ENCODE data around the gene ATG7. TPM values are rescaled to one million over a fixed set of nuclear protein-coding genes. Genes with fewer than 3 reads are reported as not detected.

The ATG7 gene
- total RNA-seq, 2 experiments from 2014 or later, result 29.5 to 34.2 TPM

DNA sequence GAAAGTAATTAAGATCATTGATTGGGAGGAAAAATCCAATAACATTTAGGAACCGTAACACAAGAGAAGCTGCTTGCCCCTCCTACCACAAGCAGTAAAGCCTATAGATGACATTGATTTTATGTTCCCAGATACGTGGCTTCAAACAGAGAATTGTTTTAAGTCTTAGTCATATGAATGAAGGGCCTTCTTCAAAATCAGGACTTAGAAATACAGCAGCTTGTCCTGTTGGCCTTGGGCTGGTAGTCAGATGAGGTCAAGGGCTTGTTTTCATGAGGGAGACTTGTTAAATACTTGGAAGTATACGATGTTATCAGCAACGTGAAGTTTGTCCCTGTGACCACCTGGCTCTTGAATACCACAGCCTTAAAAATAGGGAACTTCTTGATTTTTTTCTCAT lies 257.1 kb downstream of the ATG7 start:
- Mint-ChIP-seq H3K27me3 (no peaks in the 10 kb centered on the region), H3K9me3 (peaks cover 5% of the 10 kb centered on the region), H3K4me3 (no peak overlapping the region), H3K36me3 (ENCODE audit: low read depth) (peaks cover 3% of the 10 kb centered on the region), H3K27ac (no peak overlapping the region), H3K4me1 (peaks cover 3% of the 10 kb centered on the region)
- no peak for DNase-seq
- ChIA-PET CTCF (no interaction called here), POLR2A (no interaction called here)

DNA sequence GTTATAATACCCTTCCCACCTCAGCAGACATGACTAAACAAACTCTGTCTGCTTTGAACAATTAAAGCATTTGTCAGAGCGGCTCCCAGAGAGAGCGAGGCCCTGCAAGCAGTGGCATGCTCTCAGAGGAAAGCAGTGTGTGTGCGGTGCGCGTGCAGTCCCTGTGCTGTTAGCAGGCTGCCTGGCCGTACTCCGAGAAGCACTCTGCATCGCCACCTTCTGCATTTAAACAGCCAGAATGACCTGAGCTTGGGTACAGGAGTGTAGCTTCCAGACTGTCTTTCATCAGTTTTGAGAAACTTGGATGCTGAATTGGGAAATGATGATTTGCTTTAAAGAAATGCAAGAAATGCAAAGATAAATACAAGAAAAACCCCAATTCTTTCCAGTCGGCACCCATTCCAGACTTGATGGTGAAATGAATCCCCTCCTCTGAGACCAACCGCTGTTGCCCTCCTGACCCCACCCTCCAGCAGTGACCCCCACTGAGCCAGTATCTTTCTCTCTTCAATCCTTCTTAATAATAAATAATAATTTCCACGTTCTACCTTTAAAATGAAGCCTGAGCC lies 258.0 kb downstream of the ATG7 start:
- Mint-ChIP-seq H3K36me3 (ENCODE audit: low read depth) (peaks cover 3% of the 10 kb centered on the region), H3K4me3 (no peak overlapping the region), H3K27ac (no peak overlapping the region), H3K9me3 (peaks cover 5% of the 10 kb centered on the region), H3K4me1 (peaks cover 3% of the 10 kb centered on the region), H3K27me3 (no peaks in the 10 kb centered on the region)
- DNase-seq, result no peak
- POLR2A ChIA-PET, result no interaction called here
- CTCF ChIA-PET, result no interaction called here

DNA sequence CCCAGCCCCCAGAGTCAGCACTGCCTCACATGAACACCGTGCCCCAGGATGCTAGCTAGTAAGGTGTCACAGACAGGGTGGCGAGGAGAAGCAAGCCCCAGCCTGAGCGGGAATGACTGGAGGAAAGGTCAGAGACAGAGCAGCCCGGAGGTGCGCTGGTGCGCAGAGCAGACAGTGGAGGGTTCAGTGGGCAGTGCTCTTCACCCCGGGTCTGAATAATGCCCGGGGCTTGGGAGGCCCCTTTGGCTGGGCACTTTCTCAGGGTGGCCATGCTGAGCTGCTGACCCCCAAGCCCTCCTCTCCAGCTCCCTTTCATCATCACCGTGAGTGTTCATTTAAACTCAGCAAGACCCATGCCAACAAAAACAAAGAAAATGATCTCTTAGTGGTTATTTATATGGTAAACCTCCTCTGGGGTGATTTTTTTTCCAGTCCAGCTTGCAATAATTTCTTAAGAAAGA lies 260.8 kb downstream of the ATG7 start:
- DNase-seq, result no peak
- ChIA-PET POLR2A (no interaction called here), CTCF (no interaction called here)
- Mint-ChIP-seq H3K27ac (no peak overlapping the region), H3K36me3 (ENCODE audit: low read depth) (peaks cover 1% of the 10 kb centered on the region), H3K9me3 (peaks cover 4% of the 10 kb centered on the region), H3K4me1 (peaks cover 3% of the 10 kb centered on the region), H3K4me3 (no peak overlapping the region), H3K27me3 (no peaks in the 10 kb centered on the region)

DNA sequence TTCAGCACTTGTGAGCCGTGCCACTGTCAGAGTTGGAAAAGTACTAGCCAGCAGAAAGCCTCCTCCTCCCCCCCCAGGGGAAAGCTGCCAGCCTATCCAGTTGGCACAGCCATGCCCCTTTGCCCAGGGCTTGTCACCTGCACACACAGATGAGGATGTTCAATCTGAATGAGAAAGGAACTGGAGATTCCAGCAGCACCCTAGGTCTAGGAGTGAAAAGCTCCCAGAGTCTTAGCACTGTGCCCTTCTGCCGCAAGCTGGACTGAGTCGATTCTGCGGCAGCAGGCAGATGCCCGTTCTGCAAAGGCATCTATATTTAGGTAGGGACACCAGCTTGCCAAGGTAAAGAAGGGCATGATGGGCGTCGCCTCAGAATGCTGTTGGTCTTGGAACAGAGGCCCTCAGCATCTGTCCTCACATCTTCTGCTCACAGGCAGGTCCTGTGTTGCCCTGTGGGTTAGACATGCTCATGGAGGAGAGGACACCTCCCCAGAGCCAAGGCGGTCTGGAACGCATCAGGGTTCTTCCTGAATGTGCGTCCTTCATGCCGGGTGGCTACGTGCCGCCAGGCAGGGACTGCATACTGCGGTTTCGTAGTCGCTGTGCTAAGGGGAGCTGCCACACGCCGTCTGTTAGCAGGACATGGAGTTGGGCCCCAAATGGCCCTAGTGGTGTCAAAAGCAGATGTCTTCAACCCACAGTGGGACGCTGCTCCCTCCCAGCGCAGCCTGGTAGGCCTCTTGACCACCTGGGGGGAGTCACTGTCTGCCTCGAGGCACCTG lies 262.0 kb downstream of the ATG7 start:
- CTCF ChIA-PET, result interaction anchor here (0.5 kb wide), 1 partner anchor 166 kb away, joined by 3 read pairs; no protein-coding TSS in a partner anchor
- H3K27ac Mint-ChIP-seq, result no peak overlapping the region
- H3K27me3 Mint-ChIP-seq, result no peaks in the 10 kb centered on the region
- H3K36me3 Mint-ChIP-seq (ENCODE audit: low read depth), result no peaks in the 10 kb centered on the region
- H3K4me1 Mint-ChIP-seq, result peaks cover 3% of the 10 kb centered on the region
- DNase-seq, result no peak
- H3K4me3 Mint-ChIP-seq, result no peak overlapping the region
- no peaks in the 10 kb centered on the region for H3K9me3 Mint-ChIP-seq
- POLR2A ChIA-PET, result no interaction called here

DNA sequence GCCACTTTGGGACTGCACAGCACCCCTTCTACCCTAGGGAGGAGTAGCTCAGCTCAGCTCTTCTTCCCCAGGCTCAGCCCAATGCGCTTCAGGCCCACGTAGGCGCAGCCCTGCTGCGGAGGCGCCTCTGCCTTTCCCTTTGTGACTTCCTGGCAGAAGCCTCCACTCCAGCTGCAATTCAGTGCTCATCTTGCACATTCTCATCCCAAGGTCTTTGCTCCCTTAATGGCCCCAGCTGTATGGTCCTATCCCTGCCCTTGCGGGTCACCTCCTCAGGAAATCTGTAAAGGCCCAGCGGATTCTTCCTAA lies 262.6 kb downstream of the ATG7 start:
- peaks cover 3% of the 10 kb centered on the region for H3K4me1 Mint-ChIP-seq
- H3K9me3 Mint-ChIP-seq, result no peaks in the 10 kb centered on the region
- ChIA-PET CTCF (no interaction called here), POLR2A (no interaction called here)
- no peaks in the 10 kb centered on the region for H3K36me3 Mint-ChIP-seq (ENCODE audit: low read depth)
- DNase-seq, result no peak
- no peak overlapping the region for H3K27ac Mint-ChIP-seq
- H3K4me3 Mint-ChIP-seq, result no peak overlapping the region
- no peaks in the 10 kb centered on the region for H3K27me3 Mint-ChIP-seq

DNA sequence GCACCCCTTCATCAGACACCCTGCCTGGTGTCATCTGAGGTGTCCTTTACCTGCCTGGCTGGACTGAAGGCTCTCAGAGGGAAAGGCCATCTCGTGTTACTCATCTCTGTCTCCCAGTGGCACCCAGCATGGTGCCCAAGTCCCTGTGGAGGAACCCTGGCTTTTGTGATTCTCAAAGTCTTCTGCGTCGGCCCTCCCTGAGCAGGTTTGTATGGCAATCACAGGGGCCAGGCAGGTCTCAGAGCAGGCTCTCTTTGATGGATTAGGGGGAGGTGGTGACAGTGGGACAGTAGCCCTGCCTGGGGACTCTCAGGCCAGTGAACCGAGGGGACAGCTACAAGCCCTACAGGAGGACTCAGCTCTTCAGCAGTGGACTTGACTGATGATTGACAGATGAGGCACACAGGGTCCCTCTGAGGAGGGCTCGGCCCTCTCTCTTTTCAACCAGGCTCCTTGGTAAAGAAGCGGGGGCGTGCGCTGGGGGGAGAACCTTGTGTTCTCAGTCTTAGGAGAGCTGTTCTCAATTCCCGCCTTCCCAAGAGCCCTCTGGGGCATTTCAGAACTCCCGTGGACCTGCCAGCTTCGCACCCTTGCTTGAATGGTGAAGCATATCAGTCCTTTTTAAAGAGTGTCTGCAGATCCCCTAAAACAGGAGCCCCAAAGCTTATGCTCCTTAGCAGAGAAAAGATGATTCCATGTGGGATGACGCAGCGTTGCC lies 263.2 kb downstream of the ATG7 start:
- CTCF ChIA-PET, result no interaction called here
- Mint-ChIP-seq H3K9me3 (no peaks in the 10 kb centered on the region), H3K27ac (no peak overlapping the region), H3K36me3 (ENCODE audit: low read depth) (no peaks in the 10 kb centered on the region), H3K4me1 (peaks cover 3% of the 10 kb centered on the region), H3K27me3 (no peaks in the 10 kb centered on the region), H3K4me3 (no peak overlapping the region)
- no peak for DNase-seq
- POLR2A ChIA-PET, result no interaction called here

DNA sequence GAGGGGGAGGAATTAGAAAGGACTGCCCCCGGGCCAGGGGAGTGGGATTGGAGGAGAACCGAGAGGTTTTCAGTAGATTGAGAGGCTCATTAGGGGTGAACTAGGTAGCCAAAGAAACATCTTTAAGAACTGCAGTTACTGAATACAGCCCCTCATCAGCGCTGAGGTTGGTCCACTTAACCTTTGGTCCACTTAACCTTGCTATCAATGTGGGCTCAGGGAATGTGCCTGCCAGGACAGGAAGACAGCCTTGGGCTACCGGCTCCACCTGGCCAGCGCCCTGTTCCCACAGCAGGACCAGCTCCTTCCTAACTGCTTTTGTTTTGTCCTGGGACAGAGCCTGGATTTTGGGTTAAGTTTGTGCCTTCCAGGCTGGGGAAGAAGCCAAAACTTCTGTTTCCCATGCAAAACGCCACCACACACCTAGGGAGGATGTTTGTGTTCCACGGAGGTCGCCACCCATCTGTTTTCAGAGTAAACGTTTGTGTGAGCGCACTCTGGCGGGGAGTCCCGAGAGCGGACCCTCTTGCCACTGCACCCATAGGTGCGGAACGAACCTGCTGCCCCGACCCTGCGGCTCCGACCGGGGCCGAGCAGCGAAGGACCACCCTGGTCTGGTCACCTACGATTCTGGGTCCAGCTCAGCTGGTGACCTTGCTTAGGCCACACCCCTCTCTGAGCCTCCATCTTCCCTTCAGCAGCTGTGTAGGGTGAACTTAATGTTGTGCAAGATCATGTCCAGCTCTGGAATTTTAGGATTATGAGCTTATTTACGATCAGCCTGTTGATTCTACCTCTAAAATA lies 264.1 kb downstream of the ATG7 start:
- Mint-ChIP-seq H3K27me3 (no peaks in the 10 kb centered on the region), H3K27ac (no peak overlapping the region), H3K4me3 (no peak overlapping the region), H3K9me3 (no peaks in the 10 kb centered on the region), H3K36me3 (ENCODE audit: low read depth) (no peaks in the 10 kb centered on the region), H3K4me1 (peaks cover 3% of the 10 kb centered on the region)
- CTCF ChIA-PET, result interaction anchor here (1.1 to 1.5 kb wide), 2 partner anchors 10 to 17 kb away, joined by 3 read pairs; no protein-coding TSS in a partner anchor
- no peak for DNase-seq
- POLR2A ChIA-PET, result no interaction called here

DNA sequence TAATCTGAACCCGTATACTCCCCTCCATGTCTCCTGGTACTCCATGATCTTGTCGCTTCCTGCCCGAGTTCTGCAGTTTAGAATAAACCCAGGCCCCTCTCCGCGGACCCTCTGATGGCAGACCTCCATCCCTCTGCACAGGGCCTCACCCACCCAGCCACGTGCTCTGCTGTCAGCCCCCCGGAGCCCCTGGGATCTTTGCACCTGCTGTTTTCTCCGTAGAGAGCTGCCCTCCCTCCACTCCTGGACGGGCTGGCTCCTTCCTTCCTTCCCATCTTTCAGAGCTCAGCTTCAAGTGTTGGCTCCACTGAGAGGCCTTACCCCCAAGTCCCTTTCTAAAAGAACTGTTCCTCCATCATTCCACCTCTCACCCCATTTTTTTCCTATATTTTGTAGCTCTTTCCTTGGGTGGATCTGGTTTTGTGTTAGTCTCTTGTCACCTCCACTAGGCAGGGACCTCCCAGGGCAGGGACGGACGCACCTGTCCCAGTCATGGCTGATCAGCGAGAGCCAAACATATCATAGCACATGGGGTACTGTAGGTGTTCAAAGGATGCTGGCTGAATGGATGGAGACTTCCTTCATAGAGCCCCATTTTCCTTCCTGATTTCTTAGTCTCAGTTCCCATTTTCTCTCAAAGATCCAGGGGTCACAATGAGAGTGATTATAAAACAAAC lies 264.9 kb downstream of the ATG7 start:
- Mint-ChIP-seq H3K4me3 (no peak overlapping the region), H3K27me3 (no peaks in the 10 kb centered on the region), H3K4me1 (peaks cover 1% of the 10 kb centered on the region), H3K9me3 (no peaks in the 10 kb centered on the region), H3K36me3 (ENCODE audit: low read depth) (no peaks in the 10 kb centered on the region), H3K27ac (no peak overlapping the region)
- CTCF ChIA-PET, result interaction anchor here (1.1 to 1.5 kb wide), 2 partner anchors 10 to 17 kb away, joined by 3 read pairs; no protein-coding TSS in a partner anchor
- POLR2A ChIA-PET, result no interaction called here
- DNase-seq, result no peak

DNA sequence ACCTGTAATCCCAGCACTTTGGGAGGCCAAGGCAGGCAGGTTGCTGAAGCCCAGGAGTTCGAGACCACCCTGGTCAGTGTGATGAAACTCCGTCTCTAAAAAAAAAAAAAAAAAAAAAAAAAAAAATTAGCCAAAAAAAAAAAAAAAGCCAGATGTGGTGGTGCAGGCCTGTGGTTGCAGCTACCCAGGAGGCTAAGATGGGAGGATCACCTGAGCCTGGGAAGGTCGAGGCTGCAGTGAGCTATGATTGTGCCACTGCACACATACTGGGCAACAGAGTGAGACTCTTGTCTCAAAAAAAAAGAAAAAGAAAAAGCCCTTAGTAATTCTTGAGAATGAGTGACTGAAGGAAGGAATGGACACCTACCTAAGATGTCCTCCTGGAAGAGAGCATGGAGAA lies 266.4 kb downstream of the ATG7 start:
- no peak for DNase-seq
- POLR2A ChIA-PET, result no interaction called here
- H3K36me3 Mint-ChIP-seq (ENCODE audit: low read depth), result no peaks in the 10 kb centered on the region
- H3K4me3 Mint-ChIP-seq, result no peak overlapping the region
- no peak overlapping the region for H3K27ac Mint-ChIP-seq
- H3K9me3 Mint-ChIP-seq, result no peaks in the 10 kb centered on the region
- no peaks in the 10 kb centered on the region for H3K4me1 Mint-ChIP-seq
- no peaks in the 10 kb centered on the region for H3K27me3 Mint-ChIP-seq
- CTCF ChIA-PET, result interaction anchor here (0.6 to 1.0 kb wide), 6 partner anchors 17 to 1008 kb away, joined by 3 to 5 read pairs (median 4); no protein-coding TSS in a partner anchor

DNA sequence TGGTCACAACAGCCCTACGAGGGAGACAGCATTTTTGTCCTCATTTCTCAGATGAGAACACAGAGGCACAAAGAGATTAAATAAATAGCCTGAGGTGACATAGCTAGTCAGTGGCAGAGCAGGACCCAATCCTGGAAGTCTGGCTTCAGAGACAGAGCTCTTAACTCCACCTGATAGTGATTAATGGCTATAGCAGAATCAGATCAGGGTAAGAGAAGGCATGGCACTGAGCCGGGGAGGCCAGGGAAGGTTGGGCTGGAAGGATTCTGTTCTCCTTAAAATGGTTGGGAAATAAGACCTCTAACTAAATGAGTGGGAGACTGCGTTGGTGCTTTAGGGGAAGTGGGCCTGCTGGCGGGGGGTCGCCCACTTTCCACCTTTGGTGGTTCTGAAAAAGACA lies 267.0 kb downstream of the ATG7 start:
- CTCF ChIA-PET, result interaction anchor here (0.5 to 1.0 kb wide), 3 partner anchors 17 to 57 kb away, joined by 3 to 9 read pairs (median 5); no protein-coding TSS in a partner anchor
- no peak for DNase-seq
- no peaks in the 10 kb centered on the region for H3K36me3 Mint-ChIP-seq (ENCODE audit: low read depth)
- H3K4me3 Mint-ChIP-seq, result no peak overlapping the region
- no peaks in the 10 kb centered on the region for H3K9me3 Mint-ChIP-seq
- no peak overlapping the region for H3K27ac Mint-ChIP-seq
- POLR2A ChIA-PET, result no interaction called here
- no peaks in the 10 kb centered on the region for H3K27me3 Mint-ChIP-seq
- H3K4me1 Mint-ChIP-seq, result no peaks in the 10 kb centered on the region

DNA sequence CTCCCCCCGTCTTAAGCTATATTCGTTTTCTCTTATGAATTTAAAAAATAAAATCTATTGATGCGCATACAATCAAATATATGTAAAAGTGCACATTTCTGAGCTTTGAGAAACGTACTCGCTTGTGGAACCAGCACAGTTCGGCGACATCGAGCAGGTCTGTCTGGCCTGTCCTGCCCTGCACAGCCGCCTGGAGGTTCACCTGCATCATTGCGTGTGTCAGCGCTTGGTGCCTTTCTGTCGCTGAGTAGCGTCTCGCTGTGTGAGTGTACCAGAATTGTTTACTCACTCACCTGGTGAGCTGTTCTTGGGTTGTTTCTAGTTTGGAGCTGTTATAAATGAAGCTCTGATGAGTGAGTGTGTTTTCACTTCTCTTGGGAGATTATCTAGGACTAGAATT lies 267.5 kb downstream of the ATG7 start:
- H3K27me3 Mint-ChIP-seq, result no peaks in the 10 kb centered on the region
- H3K4me1 Mint-ChIP-seq, result no peaks in the 10 kb centered on the region
- POLR2A ChIA-PET, result no interaction called here
- no peaks in the 10 kb centered on the region for H3K36me3 Mint-ChIP-seq (ENCODE audit: low read depth)
- no peak overlapping the region for H3K27ac Mint-ChIP-seq
- CTCF ChIA-PET, result interaction anchor here (0.5 to 1.0 kb wide), 2 partner anchors 22 to 57 kb away, joined by 5 to 9 read pairs; no protein-coding TSS in a partner anchor
- H3K4me3 Mint-ChIP-seq, result no peak overlapping the region
- no peaks in the 10 kb centered on the region for H3K9me3 Mint-ChIP-seq
- no peak for DNase-seq
